HUES6 (cell line): ENCODE results near the gene ODAM.
"Not testable (repeated sequence)": the region's sequence is repeated elsewhere in the genome, so short reads cannot be mapped to it uniquely, and the experiment has no call there.

Experiments
- H3K27ac ChIP-seq: 2 replicates; pipeline ENCODE4 v1.7.0; 2013; ENCODE audit warnings: low read depth, mild to moderate bottlenecking, low read length, inconsistent platforms
- H3K27me3 ChIP-seq: 2 replicates; pipeline ENCODE4 v1.6.1; 2013; ENCODE audit warnings: low read length; ENCODE audit not compliant: control insufficient read depth, insufficient read depth
- H3K36me3 ChIP-seq: 2 replicates; pipeline ENCODE4 v1.6.1; 2013; ENCODE audit warnings: low read length; ENCODE audit not compliant: control insufficient read depth, insufficient read depth
- H3K4me1 ChIP-seq: 2 replicates; pipeline ENCODE4 v1.6.1; 2013; ENCODE audit warnings: low read length; ENCODE audit not compliant: control insufficient read depth, insufficient read depth
- H3K4me3 ChIP-seq: 2 replicates; pipeline ENCODE4 v1.5.1; 2013; ENCODE audit warnings: low read depth, low read length
- H3K9ac ChIP-seq: one replicate; pipeline ENCODE4 v1.6.1; 2013; ENCODE audit warnings: mild to moderate bottlenecking, low read length
- H3K9me3 ChIP-seq: 2 replicates; pipeline ENCODE4 v1.6.1; 2013; ENCODE audit warnings: low read depth, low read length; ENCODE audit not compliant: control insufficient read depth, insufficient read depth

ODAM gene

DNA sequence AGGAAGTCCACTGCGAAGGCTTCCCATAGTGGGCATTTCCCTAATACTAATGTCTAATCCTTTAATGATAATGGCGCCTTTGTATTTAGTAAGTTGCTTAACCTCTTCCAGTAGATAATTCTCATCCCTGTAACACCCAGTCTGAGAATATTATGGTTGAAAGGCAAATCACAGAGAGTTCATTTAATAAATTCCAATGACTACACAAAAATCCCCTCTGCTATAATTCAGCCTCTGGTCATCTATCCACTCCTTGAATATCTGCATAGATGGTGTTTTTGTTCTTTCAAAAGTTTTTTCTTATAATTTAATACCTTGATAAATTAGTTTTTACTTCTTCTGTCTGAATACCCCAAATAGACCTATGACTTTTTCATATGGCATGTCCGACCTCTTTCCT is 25.9 kb downstream of the ODAM start:
- not testable (repeated sequence) for H3K4me1 ChIP-seq, H3K27me3 ChIP-seq, H3K27ac ChIP-seq, H3K4me3 ChIP-seq, H3K36me3 ChIP-seq, H3K9me3 ChIP-seq, H3K9ac ChIP-seq

DNA sequence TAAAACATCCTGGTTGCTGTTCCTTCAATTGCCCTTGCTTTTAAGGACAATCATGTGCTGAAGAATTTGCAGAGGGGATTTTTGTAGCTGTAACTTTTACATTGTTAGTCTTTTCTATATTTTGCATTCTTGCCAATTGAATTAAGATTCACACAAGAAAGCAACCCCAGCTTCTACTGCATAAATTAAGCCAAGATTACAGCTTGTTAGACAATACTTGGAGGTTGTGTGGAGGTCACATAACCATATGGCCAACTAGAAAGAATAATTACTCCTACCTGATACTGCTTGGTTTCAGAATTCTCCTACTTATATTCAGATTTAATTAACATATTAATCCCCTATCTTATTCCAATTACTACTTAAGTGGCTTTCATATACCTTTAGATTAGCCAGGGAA is 26.3 kb downstream of the ODAM start:
- not testable (repeated sequence) for H3K9ac ChIP-seq, H3K9me3 ChIP-seq, H3K27ac ChIP-seq

DNA sequence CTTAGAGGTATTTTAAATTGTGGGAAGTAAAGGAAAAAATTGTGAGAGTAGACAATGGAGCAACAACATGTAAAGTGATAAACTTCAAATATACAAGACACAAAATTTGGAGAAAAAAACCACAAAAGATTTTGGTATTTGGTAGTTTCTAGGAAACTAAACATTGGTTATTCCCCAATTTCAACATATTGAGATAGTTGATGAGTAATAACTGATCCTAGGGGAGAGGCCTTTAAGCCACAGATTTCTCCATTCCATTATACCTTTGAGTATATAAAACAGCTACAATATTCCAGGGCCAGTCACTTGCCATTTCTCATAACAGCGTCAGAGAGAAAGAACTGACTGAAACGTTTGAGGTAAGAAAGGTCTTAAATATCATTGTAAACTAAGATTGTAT is 30.3 kb downstream of the ODAM start, which contains the start of gene FDCSP:
Gene FDCSP, plus strand, starts transcription at position 301 of the 400 bp plus-strand sequence. CDS start 5,071 bp downstream, outside the sequence.
- Histone ChIP-seq H3K9ac (no peak within 1 kb of the TSS), H3K4me3 (no peak within 1 kb of the TSS), H3K9me3 (no peaks in the 10 kb centered on the region), H3K27me3 (no peaks in the 10 kb centered on the region), H3K27ac (no peak within 1 kb of the TSS), H3K36me3 (no peaks in the 10 kb centered on the region), H3K4me1 (no peaks in the 10 kb centered on the region)

More for the DNA sequence above, 26.3 kb downstream of the ODAM start:
- not testable (repeated sequence) for H3K4me3 ChIP-seq, H3K4me1 ChIP-seq, H3K27me3 ChIP-seq, H3K36me3 ChIP-seq

DNA sequence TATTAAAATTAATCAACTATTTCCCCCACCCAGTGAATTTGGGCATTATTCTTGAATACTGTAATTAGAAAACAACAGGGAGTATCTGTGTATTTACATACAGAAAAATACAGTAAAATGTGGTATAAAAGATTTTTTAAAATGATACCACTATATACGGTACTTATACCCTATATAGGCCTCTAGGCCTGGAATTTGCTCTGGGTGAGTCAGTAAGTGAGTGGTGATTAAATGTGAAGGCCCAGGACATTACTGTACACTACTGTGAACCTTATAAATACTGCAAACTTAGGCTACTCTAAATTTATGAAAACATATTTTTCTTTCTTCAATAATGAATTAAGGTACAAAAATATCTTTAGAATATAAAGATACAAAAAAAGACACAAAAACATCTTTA is 40.6 kb downstream of the ODAM start:
- Histone ChIP-seq H3K4me1 (no peaks in the 10 kb centered on the region), H3K9ac (no peak overlapping the region), H3K36me3 (no peaks in the 10 kb centered on the region), H3K4me3 (no peak overlapping the region), H3K9me3 (no peaks in the 10 kb centered on the region), H3K27ac (no peak overlapping the region), H3K27me3 (no peaks in the 10 kb centered on the region)

DNA sequence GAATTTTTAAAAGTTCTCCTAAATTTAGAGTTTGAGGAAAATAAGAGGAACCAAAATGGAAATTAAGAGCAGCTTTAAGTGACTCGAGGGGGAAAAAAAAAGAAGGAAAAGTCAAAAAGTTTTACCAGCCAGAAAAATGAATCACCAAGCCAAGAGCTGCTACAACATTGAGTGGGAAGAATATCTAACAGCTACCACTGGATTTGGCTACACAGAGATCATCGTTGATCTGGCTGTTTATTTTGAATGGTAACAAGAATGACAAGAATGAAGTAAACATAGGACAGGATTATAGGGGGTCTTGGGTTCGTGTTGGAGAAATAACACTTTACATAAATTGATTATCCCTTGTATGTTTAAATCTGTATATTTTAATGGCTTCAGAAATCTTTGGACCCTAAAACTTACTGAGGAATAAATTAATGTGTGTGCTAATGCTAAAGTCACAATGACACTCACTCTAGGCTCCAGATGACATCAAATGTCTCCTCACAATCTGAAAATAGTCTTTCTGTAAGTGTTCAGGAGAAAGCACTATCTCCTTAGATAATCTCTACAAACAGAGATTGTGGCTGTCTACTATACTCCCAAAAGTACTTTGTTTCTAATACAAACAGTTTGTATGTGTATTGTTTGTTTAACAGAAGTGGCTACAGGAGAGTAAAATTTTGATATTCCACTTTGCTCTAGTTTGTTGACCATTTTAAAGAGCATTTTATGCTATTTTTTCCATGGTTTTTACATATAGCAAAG is 43.8 kb downstream of the ODAM start:
- H3K27me3 ChIP-seq = no peaks in the 10 kb centered on the region
- H3K9me3 ChIP-seq = no peaks in the 10 kb centered on the region
- no peak overlapping the region for H3K9ac ChIP-seq
- no peak overlapping the region for H3K27ac ChIP-seq
- H3K4me3 ChIP-seq = no peak overlapping the region
- H3K4me1 ChIP-seq = no peaks in the 10 kb centered on the region
- no peaks in the 10 kb centered on the region for H3K36me3 ChIP-seq

DNA sequence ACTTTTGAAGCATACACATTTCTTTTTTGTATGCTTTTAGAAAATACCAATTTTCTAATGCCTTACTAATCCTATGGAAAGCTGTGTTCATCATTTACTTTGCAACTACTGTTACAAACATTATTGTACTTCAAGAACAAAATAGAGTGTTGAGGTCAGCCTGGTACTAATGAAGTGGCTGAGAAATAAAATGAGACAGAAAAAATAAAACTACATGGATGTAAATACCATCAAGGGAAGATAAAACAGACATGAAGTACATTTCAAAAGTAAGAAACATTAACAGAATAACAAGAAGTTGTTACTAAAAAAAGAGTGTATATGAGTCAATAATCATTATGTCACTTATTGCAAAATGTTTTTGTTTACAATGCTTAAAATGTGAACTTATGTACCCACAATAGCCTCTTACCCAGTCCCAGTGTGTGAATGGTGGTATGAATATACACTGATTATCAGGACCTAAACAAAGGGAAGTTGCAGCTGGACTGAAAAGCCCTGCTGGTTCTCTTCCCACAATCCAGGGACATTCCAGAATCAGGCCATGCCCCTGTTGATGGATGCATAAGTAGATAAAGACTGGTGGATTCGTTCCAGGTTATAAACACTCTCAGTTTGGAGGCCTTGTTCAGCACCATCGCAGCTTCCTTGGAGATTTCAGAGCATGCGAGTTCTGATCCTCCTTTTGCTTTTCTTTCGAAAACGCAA is 44.5 kb downstream of the ODAM start:
- no peaks in the 10 kb centered on the region for H3K9me3 ChIP-seq
- no peak overlapping the region for H3K9ac ChIP-seq

DNA sequence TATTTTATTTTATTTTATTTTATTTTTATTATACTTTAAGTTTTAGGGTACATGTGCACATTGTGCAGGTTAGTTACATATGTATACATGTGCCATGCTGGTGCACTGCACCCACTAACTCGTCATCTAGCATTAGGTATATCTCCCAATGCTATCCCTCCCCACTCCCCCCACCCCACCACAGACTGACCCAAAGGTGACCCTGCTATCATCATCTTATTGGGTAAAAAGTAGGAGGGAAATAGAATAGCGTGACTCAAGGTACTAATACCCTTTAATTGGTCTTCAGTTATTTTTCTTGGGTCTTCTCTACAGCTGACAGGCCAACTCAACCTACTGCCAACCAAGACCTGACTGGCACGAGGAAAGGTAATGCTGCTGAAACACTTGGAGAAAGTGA is 46.8 kb downstream of the ODAM start, which contains the start of gene CSN3:
Gene CSN3, plus strand, starts transcription at position 301 of the 400 bp plus-strand sequence. CDS start 2,223 bp downstream, outside the sequence.
- not testable (repeated sequence) for H3K4me1 ChIP-seq, H3K9me3 ChIP-seq

More for the DNA sequence above, 44.5 kb downstream of the ODAM start:
- H3K4me3 ChIP-seq = no peak overlapping the region
- H3K36me3 ChIP-seq = no peaks in the 10 kb centered on the region
- H3K4me1 ChIP-seq = no peaks in the 10 kb centered on the region
- no peak overlapping the region for H3K27ac ChIP-seq
- no peaks in the 10 kb centered on the region for H3K27me3 ChIP-seq

DNA sequence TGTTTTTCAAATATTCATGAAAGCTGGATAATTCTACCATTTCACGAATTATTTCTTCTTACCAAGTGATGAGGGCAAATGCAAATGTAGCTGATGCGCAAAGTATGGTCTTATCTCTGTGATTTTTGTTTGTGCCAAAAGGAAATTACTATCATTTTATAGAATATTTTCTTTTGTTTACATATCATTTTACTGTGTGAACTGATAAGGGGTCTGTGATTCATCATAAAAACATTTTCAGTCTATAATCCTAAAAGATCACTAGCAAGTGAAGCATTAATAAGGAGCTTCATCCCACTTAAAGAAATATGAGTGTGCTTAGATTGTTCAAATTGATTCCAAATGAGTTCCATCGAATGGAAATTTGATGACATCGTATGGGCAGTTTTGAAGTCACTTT is 47.6 kb downstream of the ODAM start:
- Histone ChIP-seq H3K4me3 (no peak overlapping the region), H3K27ac (no peak overlapping the region), H3K9ac (no peak overlapping the region), H3K9me3 (no peaks in the 10 kb centered on the region), H3K4me1 (no peaks in the 10 kb centered on the region), H3K36me3 (no peaks in the 10 kb centered on the region), H3K27me3 (no peaks in the 10 kb centered on the region)

More for the DNA sequence above, 46.8 kb downstream of the ODAM start, which contains the start of gene CSN3:
- not testable (repeated sequence) for H3K36me3 ChIP-seq, H3K27me3 ChIP-seq, H3K27ac ChIP-seq, H3K4me3 ChIP-seq, H3K9ac ChIP-seq

DNA sequence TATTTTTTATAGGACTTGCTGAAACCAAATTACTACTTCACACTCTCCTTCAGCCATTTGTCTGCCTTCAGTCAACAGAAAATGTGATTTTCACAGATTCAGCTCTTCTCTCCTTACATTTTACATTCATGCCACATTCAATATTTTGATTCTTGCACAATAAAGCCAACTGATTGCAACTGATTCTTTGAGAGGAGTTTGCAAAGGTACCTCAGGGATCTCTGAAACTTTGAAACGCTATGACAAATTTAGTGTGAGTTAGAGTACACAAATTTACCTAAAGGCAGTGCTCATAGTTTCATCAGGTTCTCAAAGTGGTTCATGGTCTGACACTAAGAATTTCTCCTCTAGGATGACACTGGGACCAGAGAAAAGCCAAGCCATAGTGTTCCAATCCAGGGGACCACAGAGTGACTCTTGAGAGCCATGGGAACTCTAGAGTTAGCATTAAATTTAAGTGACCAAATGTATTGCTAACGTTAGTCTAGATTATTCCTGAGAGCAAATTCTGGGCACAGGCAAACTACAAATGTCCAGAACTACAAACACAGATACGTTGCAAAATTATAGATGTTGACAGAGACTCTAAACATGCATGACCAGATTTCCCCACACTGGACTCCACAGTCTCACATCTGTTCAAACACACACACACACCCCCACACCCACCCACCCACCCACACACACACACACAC is 55.9 kb downstream of the ODAM start:
- Histone ChIP-seq H3K9ac (no peak overlapping the region), H3K27me3 (no peaks in the 10 kb centered on the region), H3K4me1 (no peaks in the 10 kb centered on the region), H3K36me3 (no peaks in the 10 kb centered on the region), H3K4me3 (no peak overlapping the region), H3K27ac (no peak overlapping the region), H3K9me3 (no peaks in the 10 kb centered on the region)

DNA sequence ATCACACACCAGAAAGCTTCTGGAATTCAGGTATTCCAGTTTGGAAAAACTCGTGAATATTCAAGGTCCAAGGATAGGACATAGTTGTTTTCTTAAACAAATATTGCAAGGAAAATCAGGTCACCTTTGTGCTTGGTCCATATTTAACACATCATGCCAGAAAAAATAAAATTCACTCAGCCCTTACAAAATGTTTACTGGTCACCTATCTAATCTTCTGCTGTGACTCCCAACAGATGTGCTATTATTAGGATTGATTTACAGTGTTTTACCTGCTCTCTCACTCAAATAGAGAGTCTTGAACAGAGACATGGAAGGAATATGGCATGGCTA is 56.4 kb downstream of the ODAM start:
- Histone ChIP-seq H3K4me3 (no peak overlapping the region), H3K4me1 (no peaks in the 10 kb centered on the region), H3K27me3 (no peaks in the 10 kb centered on the region), H3K27ac (no peak overlapping the region), H3K9me3 (no peaks in the 10 kb centered on the region), H3K36me3 (no peaks in the 10 kb centered on the region), H3K9ac (no peak overlapping the region)
